Thoracic aorta (tissue), 2 donors: ENCODE measurements around the gene HLA-DOA. TPM values are rescaled to one million over a fixed set of nuclear protein-coding genes. Genes with fewer than 3 reads are reported as not detected.

Experiments used
- ATAC-seq: fragments of 150-250 bp; one replicate; pipeline ENCODE4 v1.8.0; 2017; ENCODE audit warnings: low read depth; ENCODE audit not compliant: insufficient number of reproducible peaks, low FRiP score
- DNase-seq: peaks from one replicate; pipeline ENCODE4 v3.0.0-alpha.2; 2020; ENCODE audit warnings: low spot score
- H3K27ac ChIP-seq, 2 donors: fragments of 200-600 bp; sonication (generic); 1 replicate in 1 of 2; 2 replicates in 1 of 2; pipeline ENCODE4 v1.5.1; 2016; ENCODE audit warnings: mild to moderate bottlenecking in 2 of 2, moderate library complexity in 2 of 2
- H3K27me3 ChIP-seq: fragments of 200-600 bp; sonication (generic); replicated peaks from 2 replicates; pipeline ENCODE4 v1.6.0; 2016; ENCODE audit warnings: mild to moderate bottlenecking; ENCODE audit not compliant: insufficient read depth
- H3K36me3 ChIP-seq: fragments of 200-600 bp; sonication (generic); one replicate; pipeline ENCODE4 v1.5.1; 2016
- H3K4me1 ChIP-seq, 2 donors: fragments of 200-600 bp; sonication (generic); 1 replicate in 1 of 2; 2 replicates in 1 of 2; pipeline versions ENCODE4 v1.5.1 to v1.6.0; 2016; ENCODE audit warnings: low read depth in 2 of 2, mild to moderate bottlenecking in 1 of 2; ENCODE audit not compliant: control insufficient read depth in 1 of 2
- H3K4me3 ChIP-seq: fragments of 200-600 bp; sonication (generic); 2 replicates; pipeline ENCODE4 v1.5.1; 2016; ENCODE audit warnings: mild to moderate bottlenecking
- H3K9me3 ChIP-seq: fragments of 200-600 bp; sonication (generic); 2 replicates; pipeline ENCODE4 v1.5.1; 2016
- CTCF ChIP-seq: fragments of 200-600 bp; sonication (generic); IDR thresholded peaks from one replicate; pipeline ENCODE4 v1.5.1; 2019; ENCODE audit warnings: antibody characterized with exemption
- total RNA-seq, 2 donors: library from RNA; depleted of rRNA; stranded (reverse); fragments of >200 nt; gene quantifications; one replicate each; pipeline versions ENCODE4 v1.1.0 to v1.2.3, GENCODE V29; 2016

HLA-DOA gene
- total RNA-seq, 2 donors from 2014 or later, result 5.8 to 19.4 TPM

- H3K27ac ChIP-seq, result no peak overlapping the region
- peaks cover 56% of the 10 kb centered on the region for H3K36me3 ChIP-seq
These were observed 34.7 kb downstream of the HLA-DOA start for GRCh38 chr6:32974541-32975308.

GRCh38 chr6:32974016-32974333, 35.4 kb downstream of the HLA-DOA start:
- ATAC-seq (no peak), DNase-seq (no peak)
- no peak for TF ChIP-seq CTCF
- Histone ChIP-seq H3K36me3 (peaks cover 48% of the 10 kb centered on the region), H3K9me3 (no peaks in the 10 kb centered on the region), H3K4me3 (peak overlapping the region; percentile 86), H3K27ac (peak overlapping the region in 1 of 2 donors; percentile 100), H3K27me3 (no peaks in the 10 kb centered on the region), H3K4me1 (peaks cover 26 to 44% of the 10 kb centered on the region in 2 donors)

More at GRCh38 chr6:32974541-32975308, 34.7 kb downstream of the HLA-DOA start:
- no peak for DNase-seq
- ATAC-seq, result no peak
- Histone ChIP-seq H3K9me3 (no peaks in the 10 kb centered on the region), H3K4me3 (peak overlapping the region; percentile 86), H3K27me3 (no peaks in the 10 kb centered on the region), H3K4me1 (peaks cover 26 to 44% of the 10 kb centered on the region in 2 donors)
- no peak for TF ChIP-seq CTCF

- H3K9me3 ChIP-seq, result no peaks in the 10 kb centered on the region
- DNase-seq, result no peak
- H3K4me1 ChIP-seq, result peaks cover 26 to 40% of the 10 kb centered on the region in 2 donors
- peak overlapping the region; percentile 86 for H3K4me3 ChIP-seq
- peaks cover 44% of the 10 kb centered on the region for H3K36me3 ChIP-seq
- TF ChIP-seq CTCF, result no peak
- peak overlapping the region; percentile 57 to 100 for H3K27ac ChIP-seq
- no peaks in the 10 kb centered on the region for H3K27me3 ChIP-seq
- ATAC-seq, result no peak
These were observed 36.0 kb downstream of the HLA-DOA start for GRCh38 chr6:32973144-32974015.

GRCh38 chr6:32972353-32973143, 36.8 kb downstream of the HLA-DOA start:
- Histone ChIP-seq H3K27ac (peak overlapping the region; percentile 57 to 100), H3K9me3 (no peaks in the 10 kb centered on the region), H3K36me3 (peaks cover 36% of the 10 kb centered on the region), H3K4me3 (peak overlapping the region; percentile 86), H3K4me1 (peaks cover 26 to 37% of the 10 kb centered on the region in 2 donors), H3K27me3 (no peaks in the 10 kb centered on the region)
- no peak for DNase-seq
- TF ChIP-seq CTCF, result no peak
- no peak for ATAC-seq
